Measurements from ENCODE around the gene MAL. TPM values are rescaled to one million over a fixed set of nuclear protein-coding genes. Genes with fewer than 3 reads are reported as not detected.

MAL gene
- polyA plus RNA-seq, 1 donor: 0.30 TPM

Other genes with a start within 250 kb of the MAL start
- gene TEKT4, start 154.3 kb upstream of the MAL start, polyA plus RNA-seq: not detected
- gene MRPS5, start 96.1 kb downstream of the MAL start, polyA plus RNA-seq: 55.8 TPM
- 21.6 TPM for gene ZNF514, start 134.1 kb downstream of the MAL start, polyA plus RNA-seq
- gene ZNF2, start 140.1 kb downstream of the MAL start, polyA plus RNA-seq: 4.4 TPM
- gene ZNF892, start 181.8 kb downstream of the MAL start, polyA plus RNA-seq: 1.6 TPM
- 2.0 TPM for gene PROM2, start 248.7 kb downstream of the MAL start, polyA plus RNA-seq

Data from large intestine (tissue), 1 donor.